Naive thymus-derived CD4-positive, alpha-beta T cell (primary cell): Measurements from ENCODE around the gene PFKM. TPM values are rescaled to one million over a fixed set of nuclear protein-coding genes. Genes with fewer than 3 reads are reported as not detected.
A peak's percentile ranks its signal among the peaks of the same experiment; 100 is the strongest.
"Not testable (repeated sequence)": the region's sequence is repeated elsewhere in the genome, so short reads cannot be mapped to it uniquely, and the experiment has no call there.

Experiments
- ATAC-seq: fragments of 150-1000 bp; cut with Tn5 transposase; 2 replicates; pipeline ENCODE4 v1.10.0; 2021; ENCODE audit warnings: mild to moderate bottlenecking, moderate library complexity
- CTCF ChIA-PET: fragments of 350-600 bp; sonication (Branson Sonifier 250); formaldehyde crosslinking; loops from one replicate; lab custom pipeline; 2021; ENCODE audit warnings: antibody characterized with exemption; lab: Charles Lee
- POLR2A ChIA-PET: fragments of 350-600 bp; sonication (Branson Sonifier 250); formaldehyde crosslinking; loops from one replicate; lab custom pipeline; 2021; ENCODE audit warnings: antibody characterized with exemption, inconsistent platforms; lab: Charles Lee
- DNase-seq, 9 donors: peaks; one replicate each; pipeline versions ENCODE4 v3.0.0 to v3.0.0-alpha.2; 2020 to 2022; ENCODE audit warnings: mixed read lengths in 1 of 9
- H3K27ac ChIP-seq: one replicate; pipeline ENCODE4 v1.7.0; 2013; ENCODE audit warnings: mild to moderate bottlenecking, low read depth, low read length, moderate library complexity
- H3K27me3 ChIP-seq, 2 donors: one replicate each; pipeline ENCODE4 v1.7.0; 2013; ENCODE audit warnings: low read length in 2 of 2, mild to moderate bottlenecking in 2 of 2, moderate library complexity in 2 of 2; ENCODE audit not compliant: control insufficient read depth in 2 of 2, insufficient read depth in 2 of 2
- H3K36me3 ChIP-seq, 3 experiments: 1 replicate in 2 of 3; 2 replicates in 1 of 3; pipeline ENCODE4 v1.7.0; 2013; ENCODE audit warnings: low read length in 3 of 3, mild to moderate bottlenecking in 3 of 3, moderate library complexity in 1 of 3; ENCODE audit not compliant: insufficient read depth in 3 of 3, control insufficient read depth in 2 of 3
- H3K4me1 ChIP-seq, 2 donors: one replicate each; pipeline ENCODE4 v1.7.0; 2013; ENCODE audit warnings: low read length in 2 of 2, mild to moderate bottlenecking in 2 of 2, moderate library complexity in 1 of 2; ENCODE audit not compliant: control insufficient read depth in 2 of 2, insufficient read depth in 2 of 2
- H3K4me3 ChIP-seq: 2 replicates; pipeline ENCODE4 v1.7.0; 2013; ENCODE audit warnings: mild to moderate bottlenecking, low read length
- H3K9me3 ChIP-seq, 3 experiments: 1 replicate in 2 of 3; 2 replicates in 1 of 3; pipeline ENCODE4 v1.7.0; 2013; ENCODE audit warnings: low read length in 3 of 3; ENCODE audit not compliant: control insufficient read depth in 2 of 3
- H3K27ac Mint-ChIP-seq, 9 donors: one replicate each; pipeline ENCODE4 v1.8.0; 2020 to 2022; ENCODE audit warnings: mixed read lengths in 9 of 9, mild to moderate bottlenecking in 8 of 9, moderate library complexity in 5 of 9, inconsistent platforms in 2 of 9
- H3K27me3 Mint-ChIP-seq, 5 donors: one replicate each; pipeline ENCODE4 v1.8.0; 2021 to 2022; ENCODE audit warnings: mixed read lengths in 5 of 5, mild to moderate bottlenecking in 1 of 5
- H3K36me3 Mint-ChIP-seq, 5 donors: one replicate each; pipeline ENCODE4 v1.8.0; 2020 to 2022; ENCODE audit warnings: mixed read lengths in 5 of 5, mild to moderate bottlenecking in 3 of 5, inconsistent platforms in 1 of 5
- H3K4me1 Mint-ChIP-seq, 7 donors: one replicate each; pipeline ENCODE4 v1.8.0; 2020 to 2022; ENCODE audit warnings: mixed read lengths in 7 of 7, mild to moderate bottlenecking in 3 of 7, inconsistent platforms in 1 of 7
- H3K4me3 Mint-ChIP-seq, 10 donors: one replicate each; pipeline ENCODE4 v1.8.0; 2020 to 2022; ENCODE audit warnings: mild to moderate bottlenecking in 10 of 10, mixed read lengths in 10 of 10, moderate library complexity in 6 of 10, inconsistent platforms in 2 of 10
- H3K9me3 Mint-ChIP-seq, 11 donors: one replicate each; pipeline ENCODE4 v1.8.0; 2020 to 2022; ENCODE audit warnings: mixed read lengths in 11 of 11, mild to moderate bottlenecking in 4 of 11, inconsistent platforms in 1 of 11, moderate library complexity in 1 of 11
- intact Hi-C, 2 donors: fragments of 100-400 bp; cut with micrococcal nuclease; formaldehyde crosslinking; loops; one replicate each; pipeline ENCODE4 v1.15.1; 2023
- polyA plus RNA-seq, 2 donors: library from polyadenylated mRNA; unstranded; fragments of 300-500 nt; fragmentation: Illumina TruSeq; gene quantifications; one replicate each; pipeline ENCODE4 v1.2.3, GENCODE V29; 2021
- total RNA-seq, 6 experiments: library from RNA in 5 of 6; stranded (reverse) in 5 of 6; gene quantifications; 1 replicate in 5 of 6; 2 replicates in 1 of 6; pipeline ENCODE4 v1.2.3 and lab custom pipeline; 2021 to 2026

Gene PFKM
- total and polyA plus RNA-seq, 7 experiments from 2014 or later: 5.1 to 20.3 (median 14.0) TPM

DNA sequence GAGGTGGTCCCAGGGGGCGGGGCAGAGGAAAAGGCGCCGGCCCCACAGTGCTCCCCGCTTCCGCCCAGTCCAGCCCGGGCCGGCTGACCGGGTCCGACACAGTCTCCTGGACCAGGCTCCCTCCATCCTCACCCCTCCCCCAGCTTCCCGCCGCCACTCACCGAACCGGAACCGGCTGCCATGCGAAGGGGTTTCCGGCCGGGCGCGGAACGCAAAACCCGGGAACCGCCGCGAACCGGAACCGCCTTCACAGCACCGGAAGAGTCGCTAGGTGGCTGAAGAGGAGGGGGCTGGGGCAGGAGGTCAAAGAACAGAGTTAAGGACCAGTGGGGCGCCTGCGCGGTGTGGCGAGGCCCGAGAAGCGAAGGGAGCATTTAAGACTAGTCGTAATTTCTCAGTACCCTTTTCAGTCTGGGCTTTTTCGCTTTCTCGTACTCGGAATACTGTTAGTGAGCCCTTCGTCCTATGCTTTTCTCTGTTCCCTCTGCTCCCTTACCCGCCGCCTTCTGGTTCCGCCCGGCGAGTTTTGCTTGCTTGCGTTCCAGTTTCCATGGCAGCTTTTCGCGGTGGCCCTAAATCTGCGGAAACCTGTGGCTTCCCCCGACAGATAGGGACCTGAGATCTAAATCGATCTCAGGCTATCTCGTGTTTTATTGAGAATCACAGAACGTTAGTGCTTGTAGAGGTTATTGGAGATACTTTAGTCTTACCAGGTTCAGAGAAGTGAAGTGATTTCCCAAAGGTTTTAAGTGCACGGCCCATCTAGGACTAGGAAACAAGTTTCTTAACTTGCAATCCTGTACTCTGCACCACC is 13.1 kb upstream of the PFKM start, which contains the start of gene SENP1:
Gene SENP1, minus strand, starts transcription at position 213 of the 814 bp plus-strand sequence. CDS start 4,607 bp downstream, outside the sequence.
- H3K27ac ChIP-seq: peak within 1 kb of the TSS; percentile 93
- POLR2A ChIA-PET: interaction anchor here (0.6 to 5.4 kb wide), 17 partner anchors 13 to 610 kb away, joined by 3 to 56 read pairs (median 4); partner anchors contain the start of genes ASB8, CCNT1 and PFKM
- ATAC-seq (peak; percentile 88), DNase-seq (peak; percentile 81 to 93 (median 90))
- H3K27me3 Mint-ChIP-seq: peaks cover 0 to 8% (median 0%) of the 10 kb centered on the region in 5 donors
- H3K36me3 ChIP-seq: peaks cover 0 to 7% (median 0%) of the 10 kb centered on the region in 3 experiments
- peak within 1 kb of the TSS; percentile 90 to 100 (median 95) for H3K27ac Mint-ChIP-seq
- H3K36me3 Mint-ChIP-seq: peaks cover 0 to 3% (median 0%) of the 10 kb centered on the region in 5 donors
- no peaks in the 10 kb centered on the region for H3K27me3 ChIP-seq
- CTCF ChIA-PET: interaction anchor here (1.0 to 2.5 kb wide), 2 partner anchors 52 to 59 kb away, joined by 3 to 6 read pairs; partner anchors contain the start of gene ASB8
- H3K4me1 ChIP-seq: peaks cover 17 to 25% of the 10 kb centered on the region in 2 donors
- peaks cover 0 to 4% (median 0%) of the 10 kb centered on the region in 11 donors for H3K9me3 Mint-ChIP-seq
- intact Hi-C loops: loop anchor here (1.0 to 10.0 kb wide), 20 partner anchors 13 to 744 kb away; partner anchors contain the start of genes ASB8 (in 2 of the 2), CCNT1 (in 2 of the 2), PFKM (in 2 of the 2) and TMEM106C (in 2 of the 2)
- peaks cover 33 to 65% (median 58%) of the 10 kb centered on the region in 7 donors for H3K4me1 Mint-ChIP-seq
- H3K9me3 ChIP-seq: no peaks in the 10 kb centered on the region
- peak within 1 kb of the TSS; percentile 89 for H3K4me3 ChIP-seq
- peak within 1 kb of the TSS; percentile 88 to 96 (median 92) for H3K4me3 Mint-ChIP-seq

DNA sequence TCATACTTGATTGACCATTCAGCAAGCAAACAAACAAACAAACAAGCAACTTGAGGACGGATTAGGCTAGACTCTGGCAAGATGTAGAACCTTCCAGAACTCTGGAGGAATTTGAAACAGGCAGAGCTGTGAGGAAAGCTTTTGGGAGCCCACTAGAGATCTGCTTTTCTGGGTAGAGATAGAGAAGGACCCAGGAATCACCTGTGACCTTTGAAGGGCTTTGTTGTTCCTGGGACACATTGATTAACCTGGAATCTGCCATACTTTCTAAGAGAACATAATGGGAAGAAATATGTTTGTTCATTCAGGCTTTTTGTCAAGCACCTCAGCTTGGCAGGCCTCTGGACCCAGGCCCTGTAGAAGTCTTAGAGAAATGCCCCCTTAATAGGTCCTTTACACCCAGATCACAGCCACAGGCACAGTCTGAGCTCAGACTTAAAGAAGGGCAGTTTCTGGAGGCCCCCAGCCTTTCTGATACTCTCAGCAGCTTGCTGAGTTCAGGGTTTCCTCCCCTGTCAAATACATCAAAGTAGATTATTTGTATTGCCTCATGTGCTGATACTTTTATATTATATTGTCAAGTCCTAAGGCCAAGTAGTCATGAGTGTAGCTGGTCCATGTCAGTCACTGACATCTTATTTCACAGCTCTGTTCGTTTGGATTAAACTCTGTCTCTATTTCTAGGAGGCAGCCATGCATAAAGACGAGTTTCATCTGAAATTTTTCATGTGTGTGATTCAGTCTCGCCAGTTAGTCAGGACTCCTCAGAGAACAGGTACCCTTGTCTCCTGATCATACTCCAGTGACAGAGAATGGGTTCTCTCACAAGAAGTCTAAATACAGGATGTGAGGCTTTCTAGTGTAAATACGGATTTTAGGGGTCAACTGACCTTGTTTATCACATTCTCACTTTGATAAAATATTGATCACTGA is 12.2 kb upstream of the PFKM start:
- Histone ChIP-seq H3K9me3 (no peaks in the 10 kb centered on the region), H3K4me1 (peaks cover 17 to 21% of the 10 kb centered on the region in 2 donors), H3K27me3 (no peaks in the 10 kb centered on the region), H3K36me3 (peaks cover 0 to 7% (median 0%) of the 10 kb centered on the region in 3 experiments), H3K27ac (peak overlapping the region; percentile 93), H3K4me3 (peak overlapping the region; percentile 89)
- intact Hi-C loops: loop anchor here (1.0 to 10.0 kb wide), 19 partner anchors 12 to 745 kb away; partner anchors contain the start of genes ASB8 (in 2 of the 2), CCNT1 (in 2 of the 2), PFKM (in 2 of the 2) and TMEM106C (in 2 of the 2)
- ATAC-seq: no peak
- peaks cover 0 to 4% (median 0%) of the 10 kb centered on the region in 11 donors for H3K9me3 Mint-ChIP-seq
- POLR2A ChIA-PET: interaction anchor here (0.5 to 5.4 kb wide), 10 partner anchors 10 to 1973 kb away, joined by 3 to 56 read pairs (median 4); partner anchors contain the start of genes ASB8, PFKM and TMEM106C
- H3K36me3 Mint-ChIP-seq: peaks cover 0 to 3% (median 0%) of the 10 kb centered on the region in 5 donors
- H3K27ac Mint-ChIP-seq: peak overlapping the region; percentile 90 to 100 (median 95)
- peak overlapping the region; percentile 88 to 96 (median 92) for H3K4me3 Mint-ChIP-seq
- CTCF ChIA-PET: interaction anchor here (2.5 kb wide), 1 partner anchor 58 kb away, joined by 6 read pairs; no protein-coding TSS in a partner anchor
- DNase-seq: no peak
- H3K4me1 Mint-ChIP-seq: peaks cover 31 to 58% (median 51%) of the 10 kb centered on the region in 7 donors
- H3K27me3 Mint-ChIP-seq: peaks cover 0 to 8% (median 0%) of the 10 kb centered on the region in 5 donors

DNA sequence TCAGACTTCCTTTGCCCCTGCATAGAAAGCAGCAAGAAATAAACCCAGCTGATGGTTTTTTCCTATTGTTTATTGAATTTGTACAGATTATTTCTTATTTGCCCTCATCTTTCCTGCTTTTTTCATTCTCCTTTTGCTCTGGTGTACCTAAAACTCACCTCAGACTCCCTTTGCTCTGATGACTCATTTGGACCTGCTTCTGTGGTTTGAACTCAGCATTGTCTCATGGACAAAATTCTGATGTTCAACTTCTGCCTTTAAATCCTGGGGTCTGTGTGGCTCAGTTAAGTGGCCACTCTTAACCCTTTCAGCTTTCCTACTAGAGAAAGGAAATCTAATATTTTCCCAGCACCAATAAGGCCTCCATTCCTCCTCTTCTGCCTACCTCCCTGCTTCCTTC is 9.7 kb upstream of the PFKM start:
- Histone ChIP-seq H3K4me3 (no peak overlapping the region), H3K27me3 (no peaks in the 10 kb centered on the region), H3K9me3 (no peaks in the 10 kb centered on the region), H3K4me1 (peaks cover 15 to 19% of the 10 kb centered on the region in 2 donors), H3K36me3 (peaks cover 0 to 7% (median 0%) of the 10 kb centered on the region in 3 experiments), H3K27ac (no peak overlapping the region)
- Mint-ChIP-seq H3K4me3 (peak overlapping the region in 2 of 10 donors; percentile 11 to 31), H3K36me3 (peaks cover 0 to 3% (median 0%) of the 10 kb centered on the region in 5 donors), H3K27ac (peak overlapping the region in 5 of 9 donors; percentile 10 to 77 (median 41)), H3K4me1 (peaks cover 17 to 41% (median 35%) of the 10 kb centered on the region in 7 donors), H3K27me3 (peaks cover 0 to 14% (median under 1%) of the 10 kb centered on the region in 5 donors), H3K9me3 (peaks cover 0 to 4% (median 0%) of the 10 kb centered on the region in 11 donors)
- ATAC-seq (no peak), DNase-seq (no peak)
- intact Hi-C loops: loop anchor here (5.0 to 10.0 kb wide), 9 partner anchors 107 to 747 kb away; partner anchors contain the start of genes CCNT1 (in 1 of the 2), COL2A1 (in 1 of the 2), KANSL2 (in 1 of the 2) and TMEM106C (in 1 of the 2)
- ChIA-PET CTCF (no interaction called here), POLR2A (interaction anchor here (0.6 to 1.6 kb wide), 3 partner anchors 9 to 32 kb away, joined by 3 to 4 read pairs (median 3); no protein-coding TSS in a partner anchor)

DNA sequence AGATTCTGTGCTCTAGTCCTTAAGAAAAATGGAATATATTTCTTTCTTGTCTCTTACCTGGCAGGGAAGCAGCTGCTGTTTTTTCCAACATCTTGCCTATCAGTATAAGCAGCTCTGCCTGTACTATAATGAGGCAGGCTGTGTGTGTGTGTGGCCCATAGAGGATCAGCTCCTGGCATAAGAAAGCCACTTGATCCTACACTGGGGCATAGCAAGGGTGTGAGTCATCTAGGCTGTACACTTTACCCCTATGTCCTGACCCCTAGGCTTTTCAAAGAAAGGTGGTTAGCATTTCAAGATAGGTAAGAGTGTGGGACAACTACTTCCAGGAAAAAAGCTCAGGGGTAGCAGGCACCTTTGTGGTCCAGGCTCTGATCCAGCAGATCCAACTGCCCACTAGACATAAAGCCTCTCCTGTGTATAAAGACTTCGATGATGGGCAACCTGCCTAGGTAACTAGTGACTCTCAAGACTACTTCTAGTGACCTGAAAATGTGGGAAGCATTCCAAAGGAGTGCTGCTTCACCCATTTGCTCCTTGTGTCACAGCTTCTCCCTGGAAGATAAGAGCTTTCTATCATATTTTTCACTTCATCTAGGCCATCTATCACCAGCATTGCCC is 8.4 kb upstream of the PFKM start:
- no peak for DNase-seq
- intact Hi-C loops: no loop called here
- peaks cover 10 to 13% of the 10 kb centered on the region in 2 donors for H3K4me1 ChIP-seq
- no peaks in the 10 kb centered on the region for H3K9me3 ChIP-seq
- peaks cover 0 to 4% (median 0%) of the 10 kb centered on the region in 3 experiments for H3K36me3 ChIP-seq
- H3K4me3 ChIP-seq: no peak overlapping the region
- no peak for ATAC-seq
- no peak overlapping the region for H3K4me3 Mint-ChIP-seq
- H3K9me3 Mint-ChIP-seq: no peaks in the 10 kb centered on the region
- ChIA-PET CTCF (no interaction called here), POLR2A (interaction anchor here (1.6 kb wide), 2 partner anchors 11 to 18 kb away, joined by 3 to 6 read pairs; no protein-coding TSS in a partner anchor)
- peaks cover 0 to 25% (median 9%) of the 10 kb centered on the region in 5 donors for H3K27me3 Mint-ChIP-seq
- peaks cover 14 to 32% (median 27%) of the 10 kb centered on the region in 7 donors for H3K4me1 Mint-ChIP-seq
- H3K27ac ChIP-seq: no peak overlapping the region
- no peaks in the 10 kb centered on the region for H3K27me3 ChIP-seq
- no peaks in the 10 kb centered on the region for H3K36me3 Mint-ChIP-seq
- no peak overlapping the region for H3K27ac Mint-ChIP-seq

DNA sequence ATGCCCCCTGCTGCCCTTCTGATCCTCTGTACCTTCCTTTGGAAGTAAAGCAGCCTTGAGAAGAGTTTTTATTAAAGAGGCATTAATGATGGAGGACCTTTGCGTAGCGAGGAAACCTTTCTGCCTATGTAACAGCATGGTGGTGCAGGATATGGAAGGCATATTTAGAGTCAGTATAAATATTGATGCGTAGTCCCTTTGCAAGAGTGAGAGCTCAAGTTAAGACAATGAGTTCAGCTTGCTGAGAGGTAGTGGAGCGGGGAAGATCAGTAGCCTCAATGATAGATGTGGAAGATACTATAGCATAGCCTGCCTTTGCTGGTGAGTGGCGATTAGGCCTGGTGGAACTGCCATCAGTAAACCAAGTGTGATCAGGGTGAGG is 7.9 kb upstream of the PFKM start:
- DNase-seq, H3K4me3 Mint-ChIP-seq, H3K27me3 ChIP-seq, ATAC-seq, H3K27ac Mint-ChIP-seq, H3K36me3 ChIP-seq, H3K36me3 Mint-ChIP-seq, intact Hi-C loops, H3K27ac ChIP-seq, CTCF ChIA-PET, H3K9me3 Mint-ChIP-seq, H3K4me3 ChIP-seq, H3K9me3 ChIP-seq: not testable (repeated sequence)
- peaks cover 10 to 13% of the 10 kb centered on the region in 2 donors for H3K4me1 ChIP-seq
- peaks cover 13 to 30% (median 25%) of the 10 kb centered on the region in 7 donors for H3K4me1 Mint-ChIP-seq
- POLR2A ChIA-PET: interaction anchor here (1.6 kb wide), 1 partner anchor 11 kb away, joined by 6 read pairs; no protein-coding TSS in a partner anchor
- H3K27me3 Mint-ChIP-seq: peaks cover 0 to 30% (median 9%) of the 10 kb centered on the region in 5 donors
